Measurements from ENCODE around the gene TBC1D8.

DNA sequence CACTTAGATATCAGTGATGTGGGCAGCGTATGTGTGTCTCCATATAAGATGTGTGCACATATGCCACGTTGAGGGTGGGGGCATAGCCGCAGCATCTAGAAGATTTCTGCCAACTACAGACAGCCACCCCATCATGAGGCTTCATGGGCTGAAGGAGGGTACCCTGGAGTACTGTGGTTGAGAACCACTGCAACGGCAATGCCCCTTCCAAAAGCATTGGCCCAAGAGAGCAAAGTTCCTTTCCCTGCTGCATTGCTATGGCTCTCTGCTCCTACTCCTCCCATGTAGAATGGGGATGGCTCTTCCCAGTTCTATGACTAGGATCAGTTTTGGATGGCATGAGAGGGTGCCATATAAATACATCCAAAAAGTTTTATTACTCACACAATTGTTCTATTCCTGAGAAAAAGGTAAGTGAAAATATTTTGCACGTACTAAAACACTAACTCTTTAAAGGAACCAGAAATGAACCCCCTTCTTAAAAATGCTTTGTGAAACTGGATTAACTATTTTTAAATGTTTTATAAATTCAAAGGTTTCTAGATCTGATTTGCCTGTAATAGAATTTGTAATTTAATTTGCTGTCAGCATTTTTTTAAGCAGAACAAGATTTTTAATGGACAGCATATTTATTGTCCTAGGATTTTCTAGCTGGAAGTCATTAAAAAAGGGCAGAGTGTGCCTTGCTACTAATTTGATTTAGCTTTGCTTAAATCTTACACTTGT, 153.5 kb downstream of the TBC1D8 start:
- TF ChIP-seq ZNF274 (IDR thresholded peaks at IDR 0.05; ENCODE audit: low read depth, low read length): no peak
- no peak for TF ChIP-seq SUZ12 (IDR thresholded peaks at IDR 0.05; ENCODE audit: extremely low read depth, insufficient read depth, insufficient read length)
- TF ChIP-seq YY1 (IDR thresholded peaks at IDR 0.05; ENCODE audit: insufficient read depth, insufficient read length): no peak

Data from NT2/D1 (cell line).